Measurements from ENCODE around the gene HOPX.
"Not testable (repeated sequence)": the region's sequence is repeated elsewhere in the genome, so short reads cannot be mapped to it uniquely, and the experiment has no call there.

The HOPX gene

GRCh38 chr4:56653461-56654237, 27.4 kb downstream of the HOPX start:
- no peak for DNase-seq

- DNase-seq, result no peak
Measured at GRCh38 chr4:56652196-56652595, 28.9 kb downstream of the HOPX start.

- no peak for DNase-seq
Measured at GRCh38 chr4:56651056-56651350, 30.1 kb downstream of the HOPX start.

- DNase-seq, result no peak
Measured at GRCh38 chr4:56650262-56651055, 30.6 kb downstream of the HOPX start.

- DNase-seq, result no peak
Measured at GRCh38 chr4:56649445-56650261, 31.4 kb downstream of the HOPX start.

GRCh38 chr4:56648824-56649151, 32.3 kb downstream of the HOPX start:
- DNase-seq, result no peak

- no peak for DNase-seq
Measured at GRCh38 chr4:56648021-56648823, 32.9 kb downstream of the HOPX start.

- no peak for DNase-seq
Measured at GRCh38 chr4:56646341-56646740, 34.8 kb downstream of the HOPX start.

GRCh38 chr4:56643596-56643995, 37.5 kb downstream of the HOPX start:
- DNase-seq, result no peak

GRCh38 chr4:56641494-56642051, 39.5 kb downstream of the HOPX start:
- no peak for DNase-seq

GRCh38 chr4:56640621-56641493, 40.2 kb downstream of the HOPX start:
- DNase-seq, result no peak

- DNase-seq, result no peak
Measured at GRCh38 chr4:56637791-56638190, 43.3 kb downstream of the HOPX start.

GRCh38 chr4:56637154-56637553, 43.9 kb downstream of the HOPX start:
- no peak for DNase-seq

GRCh38 chr4:56634954-56635353, 46.1 kb downstream of the HOPX start:
- DNase-seq, result not testable (repeated sequence)

GRCh38 chr4:56633486-56633885, 47.6 kb downstream of the HOPX start:
- no peak for DNase-seq

GRCh38 chr4:56630876-56631666, 50.0 kb downstream of the HOPX start:
- no peak for DNase-seq

- no peak for DNase-seq
Measured at GRCh38 chr4:56628592-56628991, 52.5 kb downstream of the HOPX start.

- DNase-seq, result no peak
Measured at GRCh38 chr4:56627985-56628384, 53.1 kb downstream of the HOPX start.

- no peak for DNase-seq
Measured at GRCh38 chr4:56627375-56627774, 53.7 kb downstream of the HOPX start.

- DNase-seq, result no peak
Measured at GRCh38 chr4:56626963-56627362, 54.1 kb downstream of the HOPX start.

- DNase-seq, result no peak
Measured at GRCh38 chr4:56626420-56626819, 54.7 kb downstream of the HOPX start.
